Stimulated activated CD4-positive, alpha-beta T cell treated with anti-CD3 and anti-CD28 coated beads, Interleukin-1b, Interleukin-23, amount 100 ng/mL, for 1 hour (primary cell): ENCODE measurements around the gene FGF22.
"Not testable (repeated sequence)": the region's sequence is repeated elsewhere in the genome, so short reads cannot be mapped to it uniquely, and the experiment has no call there.

Source experiments
- DNase-seq, 2 donors: peaks; one replicate each; pipeline ENCODE4 v3.0.0-alpha.2; 2020; ENCODE audit warnings: low read depth in 2 of 2

FGF22 gene

DNA sequence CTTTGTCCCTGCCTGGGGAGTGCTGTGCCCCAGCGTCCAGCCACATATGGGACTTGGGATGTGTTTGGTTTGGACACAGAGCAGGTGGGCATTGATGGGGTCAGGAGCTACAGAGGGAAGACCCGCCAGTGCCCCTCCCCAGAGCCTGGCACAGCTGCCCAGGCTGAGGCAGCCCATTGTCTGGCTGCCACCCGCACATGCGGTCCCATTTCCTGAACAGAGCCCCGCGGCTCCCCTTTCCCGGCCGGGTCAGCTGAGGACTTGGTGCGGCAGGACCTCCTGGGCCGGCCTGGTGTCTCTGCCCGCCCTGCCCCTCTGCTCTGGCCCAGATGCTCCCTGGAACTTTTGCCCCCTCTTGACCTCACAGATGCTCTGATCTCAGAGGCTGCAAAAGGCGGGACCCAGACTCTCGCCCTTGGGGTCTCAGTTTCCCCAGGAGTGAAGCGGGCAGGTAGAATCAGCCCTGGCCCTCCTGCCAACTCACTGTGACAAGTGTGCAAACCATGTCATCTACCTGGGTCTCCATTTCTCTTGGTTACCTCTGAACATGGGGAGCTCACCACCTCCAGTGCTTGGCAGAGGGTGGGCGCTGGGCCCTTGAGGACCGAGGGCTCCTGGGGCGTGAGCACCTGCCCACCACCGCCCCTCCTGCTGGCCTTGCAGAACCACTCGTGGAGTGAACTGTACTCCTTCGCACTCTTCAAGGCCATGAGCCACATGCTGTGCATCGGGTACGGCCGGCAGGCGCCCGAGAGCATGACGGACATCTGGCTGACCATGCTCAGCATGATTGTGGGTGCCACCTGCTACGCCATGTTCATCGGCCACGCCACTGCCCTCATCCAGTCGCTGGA, 32.2 kb upstream of the FGF22 start:
- no peak for DNase-seq

DNA sequence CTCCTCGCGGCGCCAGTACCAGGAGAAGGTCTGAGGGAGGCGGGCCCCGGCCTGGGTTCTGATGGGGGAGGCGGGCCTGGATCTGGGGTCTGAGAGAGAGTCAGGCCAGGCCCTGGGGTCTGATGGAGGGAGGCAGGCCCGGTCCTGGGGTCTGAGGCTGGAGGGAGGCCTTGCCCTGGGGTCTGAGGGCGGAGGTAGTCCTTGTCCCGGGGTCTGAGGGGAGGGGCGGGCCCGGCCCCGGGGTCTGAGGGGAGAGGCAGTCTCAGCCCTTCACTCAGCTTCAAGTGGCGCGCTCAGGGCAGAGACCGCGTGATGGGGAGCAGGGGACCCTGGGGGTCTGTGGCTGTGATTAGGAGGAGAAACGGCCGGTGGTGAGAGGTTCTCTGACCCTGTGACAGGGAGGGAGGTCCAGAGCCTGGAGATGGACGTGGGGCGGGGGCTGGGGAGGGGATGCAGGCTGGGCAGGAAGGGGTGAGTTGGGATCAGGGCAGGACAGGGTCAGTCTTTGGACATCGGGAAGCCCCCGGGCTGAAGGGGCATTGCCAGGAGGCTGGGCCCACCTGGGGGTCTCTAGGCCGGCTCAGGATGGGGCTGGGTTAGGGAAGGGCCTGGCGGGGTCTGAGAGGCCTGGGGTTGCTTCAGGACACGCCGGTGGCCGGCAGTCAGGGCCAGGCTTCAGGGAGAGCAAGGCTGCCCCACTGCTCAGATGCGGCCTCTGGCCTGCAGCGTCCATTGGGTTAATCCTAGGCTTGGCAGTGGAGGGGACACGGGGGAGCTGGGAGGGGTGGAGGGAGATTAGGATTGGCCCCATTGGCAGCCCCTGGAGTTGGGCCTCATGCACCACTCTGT, 31.3 kb upstream of the FGF22 start:
- no peak for DNase-seq

GRCh38 chr19:609004-609346, 30.7 kb upstream of the FGF22 start:
- no peak for DNase-seq

- no peak for DNase-seq
Measured at GRCh38 chr19:610071-610800, 29.4 kb upstream of the FGF22 start.

- no peak for DNase-seq
Measured at GRCh38 chr19:610801-611480, 28.7 kb upstream of the FGF22 start.

GRCh38 chr19:611481-611868, 28.2 kb upstream of the FGF22 start:
- peak in 1 of 2 donors; percentile 30 for DNase-seq

- DNase-seq: no peak
Measured at GRCh38 chr19:612941-613340, 26.7 kb upstream of the FGF22 start.

- DNase-seq: no peak
Measured at GRCh38 chr19:613732-614567, 25.7 kb upstream of the FGF22 start.

DNA sequence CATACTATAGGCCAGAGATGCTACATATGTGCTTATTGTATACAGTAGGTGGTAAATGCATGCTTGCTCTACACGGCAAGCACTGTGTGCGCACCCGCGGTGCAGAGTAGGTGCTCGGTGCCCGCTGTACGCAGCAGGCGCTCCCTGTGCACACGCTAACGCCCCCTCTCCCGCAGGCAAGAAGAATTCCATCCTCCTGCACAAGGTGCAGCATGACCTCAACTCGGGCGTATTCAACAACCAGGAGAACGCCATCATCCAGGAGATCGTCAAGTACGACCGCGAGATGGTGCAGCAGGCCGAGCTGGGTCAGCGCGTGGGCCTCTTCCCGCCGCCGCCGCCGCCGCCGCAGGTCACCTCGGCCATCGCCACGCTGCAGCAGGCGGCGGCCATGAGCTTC, 24.1 kb upstream of the FGF22 start:
- no peak for DNase-seq

- DNase-seq: no peak
Measured at GRCh38 chr19:616062-616700, 23.5 kb upstream of the FGF22 start.

- no peak for DNase-seq
Measured at GRCh38 chr19:616747-617526, 22.7 kb upstream of the FGF22 start.

DNA sequence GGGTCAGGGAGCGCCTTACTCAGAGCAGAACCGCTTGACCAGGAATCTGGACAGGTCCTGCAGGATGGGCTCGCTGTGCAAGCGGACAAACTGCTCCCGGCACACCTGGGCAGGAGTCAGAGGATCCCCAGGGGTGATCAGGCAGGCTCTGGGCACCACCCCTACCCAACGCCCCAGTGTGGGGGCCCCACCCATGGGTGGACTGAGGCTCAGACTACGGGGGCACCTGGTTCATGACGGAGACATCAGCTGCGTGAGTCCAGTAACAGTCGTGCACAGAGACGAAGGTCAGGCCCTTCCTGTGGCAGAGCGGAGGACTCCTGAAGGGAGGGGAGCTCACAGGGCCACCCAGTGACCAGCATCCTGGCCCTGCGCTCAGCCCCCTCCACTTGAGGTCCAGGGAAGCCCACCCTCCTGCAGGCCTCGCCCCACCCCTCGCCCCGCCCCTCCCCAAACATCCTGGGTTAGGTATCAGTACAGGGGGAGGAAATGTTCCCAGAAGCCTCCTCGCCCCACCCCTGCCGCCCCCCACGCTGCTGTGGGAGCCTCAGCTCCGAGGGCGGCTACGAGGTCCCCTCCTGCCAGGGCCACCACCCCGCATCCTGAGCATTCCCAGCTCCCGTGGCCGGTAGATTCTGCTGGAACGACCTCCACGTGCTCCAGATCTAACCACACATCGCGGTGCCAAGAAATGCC, 22.0 kb upstream of the FGF22 start:
- DNase-seq: no peak

DNA sequence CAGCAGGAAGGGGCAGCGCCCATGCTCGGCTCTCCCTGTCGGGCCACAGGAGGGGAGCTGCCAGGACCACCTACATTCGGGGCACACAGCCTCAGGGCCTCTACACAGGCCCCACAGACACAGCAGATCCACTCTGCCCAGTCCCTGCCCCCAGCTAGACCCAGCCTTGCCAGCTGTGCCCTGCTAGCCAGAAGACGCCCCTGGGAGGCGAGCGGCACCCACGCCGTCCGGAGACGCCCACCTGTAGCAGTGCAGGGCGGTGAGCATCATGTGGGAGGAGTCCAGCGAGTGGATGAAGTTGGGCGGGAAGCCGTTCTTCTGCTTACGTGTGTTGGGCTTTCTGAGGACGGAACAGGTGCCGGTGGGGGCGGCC, 21.4 kb upstream of the FGF22 start:
- no peak for DNase-seq

DNA sequence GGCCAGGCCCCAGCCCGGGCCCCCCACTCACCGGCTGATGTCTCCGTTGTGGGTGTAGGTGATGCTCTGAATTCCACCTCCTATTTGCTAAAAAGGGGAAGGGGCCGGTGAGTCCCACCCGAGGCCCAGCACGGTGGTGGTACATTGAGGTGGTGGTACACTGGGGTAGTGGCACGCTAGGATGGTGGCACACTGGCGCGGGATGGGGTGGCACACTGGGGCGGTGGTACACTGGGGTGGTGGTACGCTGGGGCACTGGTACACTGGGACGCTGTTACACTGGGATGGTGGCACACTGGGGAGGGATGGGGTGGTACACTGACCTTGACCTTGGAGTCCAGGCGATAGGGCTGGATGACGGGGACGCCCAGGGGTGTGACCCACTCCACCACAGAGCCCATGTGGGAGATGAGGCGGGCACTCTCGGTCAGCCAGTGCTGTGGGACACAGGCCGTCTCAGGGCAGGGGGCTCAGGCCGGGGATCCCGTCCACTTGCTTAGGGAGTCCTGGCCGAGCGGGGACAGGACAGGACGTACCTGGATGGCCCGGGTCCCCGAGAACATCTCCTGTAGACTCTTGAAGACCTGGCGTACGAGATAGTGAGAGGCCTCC, 20.9 kb upstream of the FGF22 start:
- DNase-seq: no peak

GRCh38 chr19:619286-620002, 20.2 kb upstream of the FGF22 start:
- no peak for DNase-seq

GRCh38 chr19:620166-620862, 19.4 kb upstream of the FGF22 start:
- DNase-seq: no peak

GRCh38 chr19:621191-621590, 18.5 kb upstream of the FGF22 start:
- DNase-seq: not testable (repeated sequence)
